Measurements from ENCODE around the gene PCDHB14.
A peak's percentile ranks its signal among the peaks of the same experiment; 100 is the strongest.
"Not testable (repeated sequence)": the region's sequence is repeated elsewhere in the genome, so short reads cannot be mapped to it uniquely, and the experiment has no call there.

The PCDHB14 gene

GRCh38 chr5:141223112-141223783 is at the start of gene PCDHB14:
Gene PCDHB14, plus strand, starts transcription at chr5:141223343. Its CDS starts 163 bp downstream, at chr5:141223506.
- Histone ChIP-seq H3K9ac (ENCODE audit: low read length in 5 of 5) (no peak within 1 kb of the TSS), H3K27me3 (ENCODE audit: control insufficient read depth in 5 of 5, insufficient read depth in 4 of 5, low read length in 5 of 5) (no peaks in the 10 kb centered on the region), H3K36me3 (ENCODE audit: control insufficient read depth in 5 of 5, insufficient read depth in 5 of 5, low read length in 5 of 5) (no peaks in the 10 kb centered on the region), H3K4me3 (ENCODE audit: low read depth in 1 of 5, low read length in 5 of 5) (peak within 1 kb of the TSS; percentile 42 to 61 (median 56)), H3K4me1 (ENCODE audit: control insufficient read depth in 5 of 5, insufficient read depth in 5 of 5, low read length in 5 of 5) (peaks cover 0 to 7% (median 6%) of the 10 kb centered on the region in 5 donors), H3K9me3 (ENCODE audit: control insufficient read depth in 5 of 5, low read length in 5 of 5) (peaks cover 28 to 69% (median 52%) of the 10 kb centered on the region in 5 donors), H3K27ac (ENCODE audit: low read depth, low read length) (no peak within 1 kb of the TSS)

- Histone ChIP-seq H3K9me3 (ENCODE audit: control insufficient read depth in 5 of 5, low read length in 5 of 5) (peaks cover 15 to 43% (median 27%) of the 10 kb centered on the region in 5 donors), H3K27me3 (ENCODE audit: control insufficient read depth in 5 of 5, insufficient read depth in 4 of 5, low read length in 5 of 5) (peaks cover 0 to 22% (median 10%) of the 10 kb centered on the region in 5 donors)
- H3K4me1 ChIP-seq (ENCODE audit: control insufficient read depth in 5 of 5, insufficient read depth in 5 of 5, low read length in 5 of 5); H3K9ac ChIP-seq (ENCODE audit: low read length in 5 of 5); H3K27ac ChIP-seq (ENCODE audit: low read depth, low read length); H3K4me3 ChIP-seq (ENCODE audit: low read depth in 1 of 5, low read length in 5 of 5); H3K36me3 ChIP-seq (ENCODE audit: control insufficient read depth in 5 of 5, insufficient read depth in 5 of 5, low read length in 5 of 5): not testable (repeated sequence)
These were observed 48.6 kb upstream of the PCDHB14 start for GRCh38 chr5:141174291-141175104.

- Histone ChIP-seq H3K9ac (ENCODE audit: low read length in 5 of 5) (no peak overlapping the region), H3K4me3 (ENCODE audit: low read depth in 1 of 5, low read length in 5 of 5) (no peak overlapping the region), H3K27ac (ENCODE audit: low read depth, low read length) (no peak overlapping the region), H3K9me3 (ENCODE audit: control insufficient read depth in 5 of 5, low read length in 5 of 5) (peaks cover 15 to 43% (median 29%) of the 10 kb centered on the region in 5 donors), H3K36me3 (ENCODE audit: control insufficient read depth in 5 of 5, insufficient read depth in 5 of 5, low read length in 5 of 5) (no peaks in the 10 kb centered on the region), H3K27me3 (ENCODE audit: control insufficient read depth in 5 of 5, insufficient read depth in 4 of 5, low read length in 5 of 5) (peaks cover 0 to 22% (median 10%) of the 10 kb centered on the region in 5 donors), H3K4me1 (ENCODE audit: control insufficient read depth in 5 of 5, insufficient read depth in 5 of 5, low read length in 5 of 5) (no peaks in the 10 kb centered on the region)
These were observed 47.2 kb upstream of the PCDHB14 start for GRCh38 chr5:141175933-141176332.

GRCh38 chr5:141177577-141178191 is 45.5 kb upstream of the PCDHB14 start, which contains the start of gene PCDHB8:
Gene PCDHB8, plus strand, starts transcription at chr5:141177790. Its CDS starts 245 bp downstream, at chr5:141178035.
- not testable (repeated sequence) for H3K4me1 ChIP-seq (ENCODE audit: control insufficient read depth in 5 of 5, insufficient read depth in 5 of 5, low read length in 5 of 5); H3K27ac ChIP-seq (ENCODE audit: low read depth, low read length); H3K36me3 ChIP-seq (ENCODE audit: control insufficient read depth in 5 of 5, insufficient read depth in 5 of 5, low read length in 5 of 5); H3K9ac ChIP-seq (ENCODE audit: low read length in 5 of 5)
- Histone ChIP-seq H3K27me3 (ENCODE audit: control insufficient read depth in 5 of 5, insufficient read depth in 4 of 5, low read length in 5 of 5) (peaks cover 0 to 22% (median 10%) of the 10 kb centered on the region in 5 donors), H3K4me3 (ENCODE audit: low read depth in 1 of 5, low read length in 5 of 5) (peak within 1 kb of the TSS in 4 of 5 donors; percentile 1 to 39 (median 36)), H3K9me3 (ENCODE audit: control insufficient read depth in 5 of 5, low read length in 5 of 5) (peaks cover 16 to 43% (median 29%) of the 10 kb centered on the region in 5 donors)

GRCh38 chr5:141179371-141179770 is 43.8 kb upstream of the PCDHB14 start:
- Histone ChIP-seq H3K27me3 (ENCODE audit: control insufficient read depth in 5 of 5, insufficient read depth in 4 of 5, low read length in 5 of 5) (peaks cover 0 to 24% (median 10%) of the 10 kb centered on the region in 5 donors), H3K9me3 (ENCODE audit: control insufficient read depth in 5 of 5, low read length in 5 of 5) (peaks cover 16 to 36% (median 24%) of the 10 kb centered on the region in 5 donors), H3K4me3 (ENCODE audit: low read depth in 1 of 5, low read length in 5 of 5) (peak overlapping the region in 1 of 5 donors; percentile 4), H3K4me1 (ENCODE audit: control insufficient read depth in 5 of 5, insufficient read depth in 5 of 5, low read length in 5 of 5) (peaks cover 0 to 11% (median 4%) of the 10 kb centered on the region in 5 donors)
- H3K9ac ChIP-seq (ENCODE audit: low read length in 5 of 5); H3K36me3 ChIP-seq (ENCODE audit: control insufficient read depth in 5 of 5, insufficient read depth in 5 of 5, low read length in 5 of 5); H3K27ac ChIP-seq (ENCODE audit: low read depth, low read length): not testable (repeated sequence)

GRCh38 chr5:141179876-141180275 is 43.3 kb upstream of the PCDHB14 start:
- H3K9me3 ChIP-seq (ENCODE audit: control insufficient read depth in 5 of 5, low read length in 5 of 5), result peaks cover 16 to 39% (median 23%) of the 10 kb centered on the region in 5 donors

GRCh38 chr5:141180313-141180712 is 42.8 kb upstream of the PCDHB14 start:
- Histone ChIP-seq H3K9me3 (ENCODE audit: control insufficient read depth in 5 of 5, low read length in 5 of 5) (peaks cover 16 to 38% (median 24%) of the 10 kb centered on the region in 5 donors), H3K27me3 (ENCODE audit: control insufficient read depth in 5 of 5, insufficient read depth in 4 of 5, low read length in 5 of 5) (peaks cover 0 to 21% (median 7%) of the 10 kb centered on the region in 5 donors), H3K4me3 (ENCODE audit: low read depth in 1 of 5, low read length in 5 of 5) (peak overlapping the region in 1 of 5 donors; percentile 27), H3K9ac (ENCODE audit: low read length in 5 of 5) (no peak overlapping the region), H3K36me3 (ENCODE audit: control insufficient read depth in 5 of 5, insufficient read depth in 5 of 5, low read length in 5 of 5) (no peaks in the 10 kb centered on the region), H3K27ac (ENCODE audit: low read depth, low read length) (no peak overlapping the region), H3K4me1 (ENCODE audit: control insufficient read depth in 5 of 5, insufficient read depth in 5 of 5, low read length in 5 of 5) (peaks cover 0 to 11% (median 4%) of the 10 kb centered on the region in 5 donors)

More at GRCh38 chr5:141179876-141180275, 43.3 kb upstream of the PCDHB14 start:
- Histone ChIP-seq H3K4me3 (ENCODE audit: low read depth in 1 of 5, low read length in 5 of 5) (peak overlapping the region in 1 of 5 donors; percentile 27), H3K27me3 (ENCODE audit: control insufficient read depth in 5 of 5, insufficient read depth in 4 of 5, low read length in 5 of 5) (peaks cover 0 to 22% (median 8%) of the 10 kb centered on the region in 5 donors), H3K4me1 (ENCODE audit: control insufficient read depth in 5 of 5, insufficient read depth in 5 of 5, low read length in 5 of 5) (peaks cover 0 to 11% (median 4%) of the 10 kb centered on the region in 5 donors)
- not testable (repeated sequence) for H3K36me3 ChIP-seq (ENCODE audit: control insufficient read depth in 5 of 5, insufficient read depth in 5 of 5, low read length in 5 of 5); H3K27ac ChIP-seq (ENCODE audit: low read depth, low read length); H3K9ac ChIP-seq (ENCODE audit: low read length in 5 of 5)

- Histone ChIP-seq H3K27ac (ENCODE audit: low read depth, low read length) (no peak within 1 kb of the TSS), H3K36me3 (ENCODE audit: control insufficient read depth in 5 of 5, insufficient read depth in 5 of 5, low read length in 5 of 5) (no peaks in the 10 kb centered on the region), H3K4me1 (ENCODE audit: control insufficient read depth in 5 of 5, insufficient read depth in 5 of 5, low read length in 5 of 5) (peaks cover 0 to 11% (median 4%) of the 10 kb centered on the region in 5 donors), H3K4me3 (ENCODE audit: low read depth in 1 of 5, low read length in 5 of 5) (peak within 1 kb of the TSS; percentile 53 to 73 (median 58)), H3K9me3 (ENCODE audit: control insufficient read depth in 5 of 5, low read length in 5 of 5) (peaks cover 13 to 44% (median 20%) of the 10 kb centered on the region in 5 donors), H3K9ac (ENCODE audit: low read length in 5 of 5) (peak within 1 kb of the TSS in 3 of 5 donors; percentile 10 to 48 (median 41)), H3K27me3 (ENCODE audit: control insufficient read depth in 5 of 5, insufficient read depth in 4 of 5, low read length in 5 of 5) (peaks cover 0 to 17% (median 3%) of the 10 kb centered on the region in 5 donors)
These were observed 40.9 kb upstream of the PCDHB14 start, which contains the start of gene PCDHB16 for GRCh38 chr5:141182248-141182647. Gene PCDHB16, plus strand, starts transcription at chr5:141182387. Its CDS starts 173 bp downstream, at chr5:141182560.

GRCh38 chr5:141184117-141184855 is 38.9 kb upstream of the PCDHB14 start:
- Histone ChIP-seq H3K9me3 (ENCODE audit: control insufficient read depth in 5 of 5, low read length in 5 of 5) (peaks cover 7 to 43% (median 16%) of the 10 kb centered on the region in 5 donors), H3K4me1 (ENCODE audit: control insufficient read depth in 5 of 5, insufficient read depth in 5 of 5, low read length in 5 of 5) (peaks cover 0 to 11% (median 4%) of the 10 kb centered on the region in 5 donors)
- not testable (repeated sequence) for H3K9ac ChIP-seq (ENCODE audit: low read length in 5 of 5); H3K36me3 ChIP-seq (ENCODE audit: control insufficient read depth in 5 of 5, insufficient read depth in 5 of 5, low read length in 5 of 5); H3K27me3 ChIP-seq (ENCODE audit: control insufficient read depth in 5 of 5, insufficient read depth in 4 of 5, low read length in 5 of 5); H3K27ac ChIP-seq (ENCODE audit: low read depth, low read length); H3K4me3 ChIP-seq (ENCODE audit: low read depth in 1 of 5, low read length in 5 of 5)

Data from subcutaneous abdominal adipose tissue (tissue), 5 donors.